Measurements from ENCODE around the gene STMN1.

STMN1 gene

GRCh38 chr1:25906644-25907300 lies 553 bp upstream of the STMN1 start:
- no peak for DNase-seq (ENCODE audit: low spot score)
- no peak for TF ChIP-seq CTCF (IDR thresholded peaks at IDR 0.05; ENCODE audit: extremely low read depth, missing control alignments)

- TF ChIP-seq CTCF (IDR thresholded peaks at IDR 0.05; ENCODE audit: extremely low read depth, missing control alignments): no peak
- DNase-seq (ENCODE audit: low spot score): peak; percentile 97
These were observed 1.1 kb downstream of the STMN1 start for GRCh38 chr1:25904943-25905679.

- no peak for TF ChIP-seq CTCF (IDR thresholded peaks at IDR 0.05; ENCODE audit: extremely low read depth, missing control alignments)
- no peak for DNase-seq (ENCODE audit: low spot score)
These were observed 2.2 kb downstream of the STMN1 start for GRCh38 chr1:25903986-25904385.

GRCh38 chr1:25902462-25902861 lies 3.8 kb downstream of the STMN1 start:
- TF ChIP-seq CTCF (IDR thresholded peaks at IDR 0.05; ENCODE audit: extremely low read depth, missing control alignments): no peak
- no peak for DNase-seq (ENCODE audit: low spot score)

GRCh38 chr1:25900219-25900618 lies 6.0 kb downstream of the STMN1 start:
- no peak for TF ChIP-seq CTCF (IDR thresholded peaks at IDR 0.05; ENCODE audit: extremely low read depth, missing control alignments)
- DNase-seq (ENCODE audit: low spot score): no peak

- TF ChIP-seq CTCF (IDR thresholded peaks at IDR 0.05; ENCODE audit: extremely low read depth, missing control alignments): no peak
- no peak for DNase-seq (ENCODE audit: low spot score)
These were observed 6.4 kb downstream of the STMN1 start for GRCh38 chr1:25899792-25900191.

GRCh38 chr1:25898223-25899015 lies 7.8 kb downstream of the STMN1 start:
- no peak for TF ChIP-seq CTCF (IDR thresholded peaks at IDR 0.05; ENCODE audit: extremely low read depth, missing control alignments)
- DNase-seq (ENCODE audit: low spot score): no peak

Data from GM20000 (cell line).